Stimulated activated naive CD8-positive, alpha-beta T cell treated with anti-CD3 and anti-CD28 coated beads, Interleukin-15, Interleukin-2, amounts not matched to agents 100 ng/mL and 50 ng/mL, for 24 hours (primary cell): ENCODE data around the gene LOC101059915.
"Not testable (repeated sequence)": the region's sequence is repeated elsewhere in the genome, so short reads cannot be mapped to it uniquely, and the experiment has no call there.

Experiments used
- H3K27ac Mint-ChIP-seq: one replicate; pipeline ENCODE4 v1.8.0; 2021; ENCODE audit warnings: mild to moderate bottlenecking, mixed read lengths
- H3K27me3 Mint-ChIP-seq: one replicate; pipeline ENCODE4 v1.8.0; 2021; ENCODE audit warnings: mixed read lengths
- H3K36me3 Mint-ChIP-seq: one replicate; pipeline ENCODE4 v1.8.0; 2021; ENCODE audit warnings: low read depth, mixed read lengths
- H3K4me1 Mint-ChIP-seq: one replicate; pipeline ENCODE4 v1.8.0; 2021; ENCODE audit warnings: low read depth, mixed read lengths
- H3K4me3 Mint-ChIP-seq: one replicate; pipeline ENCODE4 v1.8.0; 2021; ENCODE audit warnings: mild to moderate bottlenecking, mixed read lengths
- H3K9me3 Mint-ChIP-seq: one replicate; pipeline ENCODE4 v1.8.0; 2021; ENCODE audit warnings: mixed read lengths

Gene LOC101059915

DNA sequence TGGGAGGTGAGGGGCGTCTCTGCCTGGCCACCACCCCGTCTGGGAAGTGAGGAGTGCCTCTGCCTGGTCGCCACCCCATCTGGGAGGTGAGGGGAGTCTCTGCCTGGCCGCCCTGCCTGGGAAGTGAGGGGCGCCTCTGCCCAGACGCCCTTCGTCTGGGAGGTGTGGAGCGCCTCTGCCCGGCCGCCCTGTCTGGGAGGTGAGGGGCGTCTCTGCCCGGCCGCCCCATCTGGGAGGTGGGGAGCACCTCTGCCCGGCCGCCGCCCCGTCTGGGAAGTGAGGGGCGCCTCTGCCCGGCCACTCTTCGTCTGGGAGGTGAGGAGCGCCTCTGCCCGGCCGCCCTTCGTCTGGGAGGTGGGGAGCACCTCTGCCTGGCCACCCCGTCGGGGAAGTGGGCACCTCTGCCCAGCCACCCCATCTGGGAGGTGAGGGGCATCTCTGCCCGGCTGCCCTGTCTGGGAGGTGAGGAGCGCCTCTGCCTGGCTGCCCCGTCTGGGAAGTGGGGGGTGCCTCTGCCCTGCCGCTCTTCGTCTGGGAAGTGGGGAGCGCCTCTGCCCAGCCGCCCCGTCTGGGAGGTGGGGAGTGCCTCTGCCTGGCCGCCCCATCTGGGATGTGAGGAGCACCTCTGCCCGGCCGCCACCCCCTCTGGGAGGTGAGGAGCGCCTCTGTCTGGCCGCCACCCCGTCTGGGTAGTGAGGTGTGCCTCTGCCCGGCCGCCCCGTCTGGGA, 8.9 kb downstream of the LOC101059915 start:
- not testable (repeated sequence) for H3K4me1 Mint-ChIP-seq, H3K27me3 Mint-ChIP-seq, H3K9me3 Mint-ChIP-seq, H3K4me3 Mint-ChIP-seq, H3K27ac Mint-ChIP-seq, H3K36me3 Mint-ChIP-seq

DNA sequence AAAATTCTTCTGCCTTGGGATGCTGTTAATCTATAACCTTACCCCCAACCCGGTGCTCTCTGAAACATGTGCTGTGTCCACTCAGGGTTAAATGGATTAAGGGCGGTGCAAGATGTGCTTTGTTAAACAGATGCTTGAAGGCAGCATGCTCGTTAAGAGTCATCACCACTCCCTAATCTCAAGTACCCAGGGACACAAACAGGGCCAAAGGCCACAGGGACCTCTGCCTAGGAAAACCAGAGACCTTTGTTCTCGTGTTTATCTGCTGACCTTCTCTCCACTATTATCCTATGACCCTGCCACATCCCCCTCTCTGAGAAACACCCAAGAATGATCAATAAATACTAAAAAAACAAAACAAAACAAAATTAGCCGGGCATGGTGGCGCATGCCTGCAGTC, 9.8 kb downstream of the LOC101059915 start:
- H3K4me3 Mint-ChIP-seq: not testable (repeated sequence)

DNA sequence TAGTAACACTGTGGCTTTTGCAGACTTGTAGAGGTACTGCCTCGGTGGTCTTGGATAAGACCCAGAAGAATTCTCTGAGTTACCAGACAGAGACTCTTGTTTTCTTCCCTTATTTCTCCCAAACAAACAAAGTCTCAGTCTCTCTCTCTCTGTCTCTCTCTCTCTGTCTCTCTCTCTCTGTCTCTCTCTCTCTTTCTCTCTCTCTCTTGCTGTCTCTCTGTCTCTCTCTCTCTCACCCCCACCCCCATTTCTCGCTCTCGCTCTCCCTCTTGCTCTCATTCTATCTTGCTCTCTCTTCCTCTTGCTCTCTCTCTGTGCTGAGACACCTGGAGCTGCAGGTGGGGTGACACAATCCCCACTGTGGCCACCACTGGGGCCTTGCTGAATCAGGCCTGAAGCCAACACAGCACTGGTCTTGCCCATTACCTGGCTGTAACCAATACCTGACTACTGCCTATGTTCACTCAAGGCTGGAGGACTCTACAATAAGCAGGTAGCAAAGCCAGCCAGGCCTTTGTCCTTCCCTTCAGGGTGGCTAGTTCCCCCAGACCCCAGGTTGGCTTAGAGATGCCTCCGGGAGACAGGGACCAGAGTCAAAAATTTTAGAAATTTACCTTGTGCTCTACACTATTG, 12.3 kb downstream of the LOC101059915 start:
- Mint-ChIP-seq H3K36me3 (no peaks in the 10 kb centered on the region), H3K9me3 (no peaks in the 10 kb centered on the region), H3K4me3 (no peak overlapping the region), H3K4me1 (no peaks in the 10 kb centered on the region), H3K27ac (no peak overlapping the region), H3K27me3 (no peaks in the 10 kb centered on the region)

More for the DNA sequence above, 9.8 kb downstream of the LOC101059915 start:
- H3K27me3 Mint-ChIP-seq, H3K9me3 Mint-ChIP-seq, H3K4me1 Mint-ChIP-seq, H3K27ac Mint-ChIP-seq, H3K36me3 Mint-ChIP-seq: not testable (repeated sequence)

DNA sequence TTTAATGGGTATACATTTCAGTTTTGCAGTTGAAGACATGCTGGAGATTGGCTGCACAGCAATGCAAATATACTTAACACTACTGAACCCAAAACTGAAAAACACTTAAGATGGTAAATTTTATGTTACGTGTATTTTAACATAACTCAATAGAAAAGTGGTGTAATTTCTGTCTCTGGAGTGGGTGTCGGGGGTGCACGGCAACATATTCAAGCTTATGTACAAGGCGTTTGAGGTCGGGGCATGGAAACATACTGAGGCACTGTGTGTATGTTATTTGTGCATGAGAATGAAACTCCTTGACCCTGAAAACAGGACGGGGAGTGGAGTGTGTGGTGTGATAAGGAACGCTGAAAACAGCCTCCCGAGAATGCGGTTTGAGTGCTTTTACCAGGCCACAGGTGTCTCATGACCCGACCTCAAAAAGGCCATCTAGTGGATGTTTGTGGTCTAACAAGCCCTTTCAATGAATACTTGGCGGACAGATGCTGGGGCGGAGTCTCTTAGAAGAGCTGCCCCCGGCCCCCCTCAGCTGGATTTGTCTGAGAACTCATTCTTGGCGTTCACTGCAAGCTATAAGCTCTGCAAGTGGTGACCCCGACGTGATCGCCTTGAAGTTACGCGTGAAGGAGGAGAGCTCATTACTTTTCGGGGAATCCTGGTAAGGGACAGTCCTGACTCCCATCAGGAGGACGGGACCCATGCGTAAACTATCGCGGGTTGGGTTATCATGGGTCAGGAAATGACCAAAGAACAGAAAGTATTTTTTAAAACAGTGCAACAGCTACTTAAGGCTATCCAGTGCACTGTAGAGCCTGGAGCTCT, 29.5 kb downstream of the LOC101059915 start:
- not testable (repeated sequence) for H3K36me3 Mint-ChIP-seq, H3K4me3 Mint-ChIP-seq, H3K27ac Mint-ChIP-seq, H3K27me3 Mint-ChIP-seq, H3K9me3 Mint-ChIP-seq, H3K4me1 Mint-ChIP-seq

GRCh38 chrX:71697466-71698298, 30.3 kb downstream of the LOC101059915 start:
- H3K27ac Mint-ChIP-seq, H3K27me3 Mint-ChIP-seq, H3K36me3 Mint-ChIP-seq, H3K4me1 Mint-ChIP-seq, H3K4me3 Mint-ChIP-seq, H3K9me3 Mint-ChIP-seq: not testable (repeated sequence)

- H3K27me3 Mint-ChIP-seq, H3K9me3 Mint-ChIP-seq: not testable (repeated sequence)
Observed at GRCh38 chrX:71698299-71699022, 31.1 kb downstream of the LOC101059915 start.

GRCh38 chrX:71699023-71699344, 31.6 kb downstream of the LOC101059915 start:
- not testable (repeated sequence) for H3K27ac Mint-ChIP-seq, H3K9me3 Mint-ChIP-seq, H3K36me3 Mint-ChIP-seq, H3K4me1 Mint-ChIP-seq, H3K27me3 Mint-ChIP-seq, H3K4me3 Mint-ChIP-seq

More at GRCh38 chrX:71698299-71699022, 31.1 kb downstream of the LOC101059915 start:
- not testable (repeated sequence) for H3K4me3 Mint-ChIP-seq, H3K27ac Mint-ChIP-seq, H3K36me3 Mint-ChIP-seq, H3K4me1 Mint-ChIP-seq

DNA sequence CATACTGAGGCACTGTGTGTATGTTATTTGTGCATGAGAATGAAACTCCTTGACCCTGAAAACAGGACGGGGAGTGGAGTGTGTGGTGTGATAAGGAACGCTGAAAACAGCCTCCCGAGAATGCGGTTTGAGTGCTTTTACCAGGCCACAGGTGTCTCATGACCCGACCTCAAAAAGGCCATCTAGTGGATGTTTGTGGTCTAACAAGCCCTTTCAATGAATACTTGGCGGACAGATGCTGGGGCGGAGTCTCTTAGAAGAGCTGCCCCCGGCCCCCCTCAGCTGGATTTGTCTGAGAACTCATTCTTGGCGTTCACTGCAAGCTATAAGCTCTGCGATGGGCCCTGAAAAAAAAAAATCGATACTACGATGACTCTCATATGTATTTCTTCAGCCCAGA, 35.5 kb downstream of the LOC101059915 start:
- not testable (repeated sequence) for H3K4me3 Mint-ChIP-seq, H3K9me3 Mint-ChIP-seq, H3K27me3 Mint-ChIP-seq, H3K4me1 Mint-ChIP-seq, H3K27ac Mint-ChIP-seq, H3K36me3 Mint-ChIP-seq

DNA sequence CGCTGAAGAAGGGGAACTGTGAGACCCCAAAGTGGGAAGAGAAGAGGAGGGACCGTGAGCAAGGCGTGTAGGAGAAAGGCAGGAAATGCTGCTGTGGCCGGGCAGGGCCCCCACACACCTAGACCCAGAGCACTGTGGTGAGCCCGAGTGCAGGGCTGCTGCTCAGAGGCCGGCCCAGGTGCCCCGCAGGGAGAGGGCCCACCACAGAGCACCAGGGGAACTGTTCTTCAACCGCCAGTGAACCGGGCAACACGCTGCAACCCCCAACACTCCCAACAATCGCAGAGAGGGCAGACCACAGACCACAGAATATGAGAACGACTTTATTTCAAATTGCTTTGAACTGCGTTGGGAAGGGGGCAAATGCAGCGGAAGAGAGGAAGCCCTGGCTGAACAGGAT, 46.7 kb downstream of the LOC101059915 start:
- not testable (repeated sequence) for H3K4me3 Mint-ChIP-seq, H3K36me3 Mint-ChIP-seq, H3K27me3 Mint-ChIP-seq, H3K4me1 Mint-ChIP-seq, H3K9me3 Mint-ChIP-seq, H3K27ac Mint-ChIP-seq

GRCh38 chrX:71715551-71715950, 48.2 kb downstream of the LOC101059915 start:
- not testable (repeated sequence) for H3K27me3 Mint-ChIP-seq, H3K36me3 Mint-ChIP-seq, H3K9me3 Mint-ChIP-seq, H3K4me1 Mint-ChIP-seq, H3K4me3 Mint-ChIP-seq, H3K27ac Mint-ChIP-seq

GRCh38 chrX:71716323-71716722, 49.0 kb downstream of the LOC101059915 start:
- not testable (repeated sequence) for H3K27me3 Mint-ChIP-seq, H3K9me3 Mint-ChIP-seq, H3K36me3 Mint-ChIP-seq, H3K4me1 Mint-ChIP-seq, H3K4me3 Mint-ChIP-seq, H3K27ac Mint-ChIP-seq

GRCh38 chrX:71718185-71718584, 50.8 kb downstream of the LOC101059915 start, which contains the start of gene CXorf49:
Gene CXorf49, minus strand, starts transcription at chrX:71718285. Its CDS starts 134 bp downstream, at chrX:71718151.
- H3K4me3 Mint-ChIP-seq, H3K27me3 Mint-ChIP-seq, H3K9me3 Mint-ChIP-seq, H3K36me3 Mint-ChIP-seq, H3K4me1 Mint-ChIP-seq, H3K27ac Mint-ChIP-seq: not testable (repeated sequence)

GRCh38 chrX:71719195-71719594, 51.8 kb downstream of the LOC101059915 start:
- H3K27me3 Mint-ChIP-seq, H3K4me3 Mint-ChIP-seq, H3K9me3 Mint-ChIP-seq, H3K27ac Mint-ChIP-seq, H3K4me1 Mint-ChIP-seq, H3K36me3 Mint-ChIP-seq: not testable (repeated sequence)

DNA sequence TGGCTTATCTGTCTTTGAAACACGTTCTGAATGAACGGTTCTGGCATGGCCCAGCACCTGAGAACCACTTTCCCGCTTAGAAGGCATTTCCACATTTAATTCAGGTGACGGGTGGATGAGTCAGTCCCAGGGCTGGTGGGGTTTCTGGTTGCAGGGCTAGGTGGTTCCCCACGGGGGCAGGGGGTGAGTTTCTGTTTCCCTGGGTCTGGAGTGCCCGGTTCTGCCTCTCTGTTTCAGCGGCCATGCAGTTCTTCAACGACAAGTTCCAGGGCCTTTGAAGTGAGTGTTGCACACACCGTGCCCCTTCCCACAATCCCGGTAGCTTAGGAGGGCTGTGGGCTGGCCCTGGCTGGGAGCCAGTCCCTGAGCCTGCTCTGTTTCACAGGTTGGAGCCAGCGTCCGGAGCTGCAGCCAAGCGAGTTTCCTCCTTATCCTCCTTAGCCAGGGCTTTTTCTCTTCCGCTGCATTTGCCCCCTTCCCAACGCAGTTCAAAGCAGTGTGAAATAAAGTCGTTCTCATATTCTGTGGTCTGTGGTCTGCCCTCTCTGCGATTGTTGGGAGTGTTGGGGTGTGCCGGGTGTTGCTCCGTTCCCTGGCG, 53.0 kb downstream of the LOC101059915 start:
- not testable (repeated sequence) for H3K9me3 Mint-ChIP-seq, H3K27ac Mint-ChIP-seq, H3K36me3 Mint-ChIP-seq, H3K4me3 Mint-ChIP-seq, H3K4me1 Mint-ChIP-seq, H3K27me3 Mint-ChIP-seq
